ENCODE measurements around the gene NFIC.
"Not testable (repeated sequence)": the region's sequence is repeated elsewhere in the genome, so short reads cannot be mapped to it uniquely, and the experiment has no call there.

The NFIC gene

DNA sequence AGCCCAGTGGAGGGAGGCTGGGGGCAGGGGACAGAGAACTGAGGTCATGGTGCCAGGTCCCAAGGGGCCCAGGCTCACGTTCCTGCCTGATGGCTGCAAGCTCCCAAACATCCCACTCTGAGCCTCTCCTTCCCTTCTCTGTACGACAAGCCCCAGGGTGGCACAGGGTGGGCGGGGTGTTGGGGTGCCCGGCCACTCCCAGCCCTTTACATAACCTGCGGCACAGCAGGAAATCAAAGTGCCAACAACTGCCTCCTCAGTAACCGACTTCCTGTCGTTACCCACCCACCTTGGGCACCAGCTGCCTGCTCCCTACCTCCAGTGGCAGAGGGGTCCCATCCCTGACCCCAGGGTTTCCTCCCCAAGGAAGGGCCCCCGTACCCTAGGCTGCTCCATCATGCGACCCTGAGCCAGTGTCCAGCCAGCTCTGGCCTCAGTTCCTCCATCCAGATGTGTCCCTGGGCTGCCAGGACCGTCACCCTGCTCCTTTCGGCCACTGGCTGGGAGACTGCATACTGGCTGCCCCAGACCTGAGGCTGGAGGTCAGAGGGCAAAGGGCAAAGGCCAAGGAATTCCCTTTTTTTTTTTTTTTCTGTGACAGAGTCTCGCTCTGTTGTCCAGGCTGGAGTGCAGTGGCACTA, 27.7 kb upstream of the NFIC start:
- peak; percentile 17 to 26 for DNase-seq

DNA sequence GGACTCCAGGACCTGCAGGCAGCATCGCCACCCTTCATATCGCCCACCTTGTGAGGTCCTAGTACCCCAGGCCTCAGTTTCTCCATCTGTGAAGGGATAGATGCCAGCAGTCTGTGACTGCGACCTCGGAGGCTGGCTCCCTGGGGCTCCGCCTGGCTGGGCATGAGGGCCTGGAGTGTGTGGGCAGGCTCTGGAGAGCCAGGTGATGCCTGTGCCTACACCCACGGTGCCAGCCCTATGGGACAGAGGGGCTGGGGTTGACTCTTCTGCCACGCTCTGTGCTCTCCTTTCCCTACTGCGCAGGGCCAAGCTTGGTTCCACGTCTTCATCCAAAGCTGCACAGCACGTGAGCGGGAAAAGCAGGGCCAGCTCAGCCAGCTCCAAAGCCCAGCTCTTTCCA, 26.0 kb upstream of the NFIC start:
- DNase-seq = no peak

DNA sequence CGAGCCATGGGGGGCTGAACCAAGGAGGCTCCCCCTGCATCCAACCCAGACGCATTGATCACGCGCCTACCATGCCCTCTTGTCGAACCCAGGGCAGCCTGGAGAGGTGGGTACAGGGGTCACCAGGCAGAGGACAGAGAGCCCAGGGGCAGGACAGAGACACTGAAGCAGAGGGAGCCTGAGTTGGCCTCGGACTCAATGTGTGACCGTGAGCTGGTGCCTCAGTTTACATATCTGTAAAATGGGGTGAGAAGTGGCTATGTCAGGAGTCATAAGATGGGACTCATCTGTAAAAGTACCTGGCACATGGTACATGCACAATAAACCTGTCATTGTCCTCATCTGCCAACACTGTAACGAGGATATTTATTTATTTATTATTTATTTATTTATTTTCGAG, 24.1 kb upstream of the NFIC start:
- DNase-seq = no peak

- DNase-seq = not testable (repeated sequence)
Observed at GRCh38 chr19:3342962-3343361, 23.4 kb upstream of the NFIC start.

GRCh38 chr19:3343619-3344502, 22.5 kb upstream of the NFIC start:
- DNase-seq = no peak

GRCh38 chr19:3344608-3345598, 21.5 kb upstream of the NFIC start:
- no peak for DNase-seq

DNA sequence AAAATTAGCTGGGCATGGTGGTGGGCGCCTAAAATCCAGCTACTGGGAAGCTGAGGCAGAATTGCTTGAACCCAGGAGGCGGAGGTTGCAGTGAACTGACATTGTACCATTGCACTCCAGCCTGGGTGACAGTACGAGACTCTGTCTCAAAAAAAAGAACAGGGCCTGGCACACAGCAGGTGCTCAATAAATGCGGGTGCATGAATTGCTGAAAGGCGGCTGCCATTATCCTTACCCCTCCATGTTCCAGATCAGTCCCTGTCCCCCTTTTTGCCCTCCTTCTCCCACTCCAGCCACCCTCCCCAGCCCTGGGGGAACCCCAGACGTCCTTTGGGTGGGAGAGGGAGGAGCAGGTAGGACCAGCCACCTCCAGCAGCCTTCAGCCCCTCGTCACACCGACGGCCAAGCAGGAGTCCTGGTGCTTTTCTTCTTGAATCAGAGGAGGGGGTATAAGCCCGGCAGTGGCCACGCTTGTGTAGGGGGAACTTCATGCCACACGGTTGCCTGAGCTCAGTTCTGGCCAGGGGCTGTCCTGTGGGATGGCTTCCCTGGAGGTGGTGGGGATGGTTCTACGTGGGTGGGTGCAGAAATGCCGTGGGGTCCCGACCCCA, 20.4 kb upstream of the NFIC start:
- no peak for DNase-seq

DNA sequence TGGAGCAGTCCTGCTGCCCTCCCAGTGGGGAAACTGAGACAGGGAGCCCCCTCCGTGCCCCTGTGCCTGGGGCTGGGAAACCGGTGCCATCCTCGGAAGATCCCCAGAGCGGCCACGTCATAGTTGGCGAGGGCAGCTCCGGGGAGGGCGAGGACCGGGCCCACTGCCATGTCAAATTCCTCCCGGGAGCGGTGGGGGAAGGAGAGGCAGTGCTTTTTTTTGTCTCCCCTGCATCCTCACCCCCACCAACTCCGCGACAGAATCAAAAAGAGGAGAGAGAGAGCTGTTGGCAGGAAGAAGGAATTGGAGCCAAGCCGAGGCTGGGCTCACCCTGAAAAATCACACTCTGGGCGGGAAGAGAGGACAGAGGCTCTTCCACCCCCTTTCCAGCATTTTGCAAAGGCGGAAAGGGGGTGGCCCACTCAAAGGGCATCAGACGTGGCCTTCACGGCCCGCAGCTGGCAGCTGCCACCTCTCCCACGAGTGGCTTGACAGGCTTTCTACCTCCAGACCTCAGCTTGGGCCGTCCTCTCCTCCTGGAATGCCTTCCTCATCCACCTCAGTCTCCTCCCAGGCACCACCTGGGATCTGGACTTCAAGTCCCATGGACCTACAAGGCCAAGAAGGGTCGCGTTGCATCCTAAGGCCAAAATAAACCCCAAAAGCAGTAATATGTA, 19.6 kb upstream of the NFIC start:
- peak in 1 of 2 experiments; percentile 32 for DNase-seq

DNA sequence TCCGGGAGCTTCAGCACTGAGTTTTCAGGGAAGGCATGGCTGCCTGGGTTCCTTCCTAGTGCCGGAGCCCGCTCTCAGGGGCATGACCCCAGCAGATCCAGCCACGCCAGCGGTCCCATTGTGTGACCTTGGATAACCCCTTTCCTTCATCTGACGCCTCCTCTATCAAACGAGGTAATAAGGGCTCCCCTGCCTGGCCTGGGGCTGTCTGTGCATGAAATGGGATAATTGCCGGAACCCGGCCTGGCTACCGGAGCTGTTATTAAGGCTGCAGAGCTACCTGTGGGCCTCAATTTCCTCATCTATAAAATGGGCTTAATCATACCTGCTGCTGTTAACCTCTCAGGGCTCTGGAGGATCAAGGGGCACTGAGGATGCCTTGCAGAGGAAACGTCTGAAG, 18.3 kb upstream of the NFIC start:
- DNase-seq = no peak

- DNase-seq = not testable (repeated sequence)
Observed at GRCh38 chr19:3348469-3348868, 17.9 kb upstream of the NFIC start.

DNA sequence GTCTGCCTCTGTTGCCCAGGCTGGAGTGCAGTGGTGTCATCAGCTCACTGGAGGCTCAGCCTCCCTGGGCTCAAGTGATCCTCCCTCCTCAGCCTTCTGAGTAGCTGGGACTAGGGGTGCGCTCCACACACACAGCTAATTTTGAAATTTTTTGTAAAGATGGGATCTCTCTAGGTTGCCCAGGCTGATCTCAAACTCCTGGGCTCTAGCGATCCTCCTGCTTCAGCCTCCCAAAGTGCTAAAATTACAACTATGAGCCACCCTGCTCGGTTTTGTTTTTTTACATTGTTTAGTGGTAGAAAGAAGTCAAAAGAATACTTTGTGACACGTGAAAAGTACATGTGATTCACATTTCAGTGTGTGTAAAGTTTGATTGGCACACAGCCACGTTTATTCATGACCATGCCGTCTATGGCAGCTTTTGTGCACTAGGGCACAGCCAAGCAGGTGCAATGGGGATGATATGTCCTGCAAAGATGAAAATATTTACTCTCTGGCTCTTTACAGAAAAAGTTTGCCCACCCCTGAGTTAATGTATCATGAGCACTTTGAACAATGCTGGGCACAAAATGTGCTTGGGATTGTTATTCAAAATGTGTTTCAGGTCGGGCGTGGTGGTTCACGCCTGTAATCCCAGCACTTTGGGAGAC, 16.2 kb upstream of the NFIC start:
- no peak for DNase-seq

DNA sequence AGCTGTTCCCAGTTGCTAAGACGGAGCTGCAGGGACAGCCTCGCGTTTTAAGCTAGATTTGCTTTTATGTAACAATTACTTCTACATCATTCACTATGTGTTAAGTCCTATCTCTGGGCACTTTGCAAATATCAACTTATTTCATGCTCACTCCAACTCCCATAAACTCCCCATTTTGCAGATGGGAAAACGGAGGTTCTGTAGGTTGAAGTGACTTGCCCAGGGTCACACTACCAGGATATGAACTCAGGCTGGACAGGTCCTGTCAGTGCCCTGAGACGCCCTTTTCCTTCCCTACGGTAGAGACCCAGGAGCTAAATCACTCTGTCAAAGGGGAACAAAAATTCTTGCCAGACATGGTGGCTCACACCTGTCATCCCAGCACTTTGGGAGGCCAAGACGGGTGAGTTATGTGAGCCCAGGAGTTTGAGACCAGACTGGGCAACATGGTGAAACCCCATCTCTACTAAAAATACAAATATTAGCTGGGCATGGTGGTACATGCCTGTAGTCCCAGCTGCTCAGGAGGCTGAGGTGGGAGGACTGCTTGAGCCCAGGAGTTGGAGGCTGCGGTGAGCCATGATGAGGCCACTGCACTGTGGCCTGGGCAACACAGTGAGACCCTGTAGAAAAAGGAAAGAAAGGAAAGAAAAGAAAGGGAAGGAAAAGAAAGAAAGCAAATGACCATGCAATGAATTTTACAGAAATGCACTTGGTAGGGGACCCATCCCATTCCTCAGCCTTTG, 14.5 kb upstream of the NFIC start:
- no peak for DNase-seq

- no peak for DNase-seq
Observed at GRCh38 chr19:3353493-3353892, 12.9 kb upstream of the NFIC start.

- no peak for DNase-seq
Observed at GRCh38 chr19:3356805-3357204, 9.6 kb upstream of the NFIC start.

GRCh38 chr19:3357271-3357991, 9.0 kb upstream of the NFIC start:
- DNase-seq = no peak

- no peak for DNase-seq
Observed at GRCh38 chr19:3357992-3358688, 8.2 kb upstream of the NFIC start.

DNA sequence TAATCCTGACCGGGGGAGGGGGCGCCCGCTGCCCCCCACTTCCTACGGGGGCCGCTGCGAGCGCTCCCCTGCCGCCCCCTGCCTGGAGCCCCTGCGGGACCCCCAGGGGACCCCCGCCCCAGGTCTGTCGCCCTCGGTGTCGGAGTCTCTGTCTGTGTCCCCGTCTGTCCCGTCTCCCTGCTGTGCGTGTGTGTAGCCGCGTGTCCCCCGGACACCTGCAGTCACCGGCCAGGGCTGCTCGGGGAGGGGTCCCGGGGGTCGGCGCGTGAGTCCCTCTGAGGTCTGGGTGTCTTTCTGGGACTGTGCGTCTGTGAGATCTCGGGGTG, 7.7 kb upstream of the NFIC start:
- no peak for DNase-seq

- peak; percentile 45 to 68 for DNase-seq
Observed at GRCh38 chr19:3359015-3359918, 7.1 kb upstream of the NFIC start.

All from NCI-H2081 (cell line).